HG03280 (cell line): ENCODE results near the gene SHC4.
"Not testable (repeated sequence)": the region's sequence is repeated elsewhere in the genome, so short reads cannot be mapped to it uniquely, and the experiment has no call there.

Experiments used
- ATAC-seq: cut with Tn5 transposase; IDR thresholded peaks from one replicate; pipeline ENCODE4 v1.9.1; 2021; ENCODE audit warnings: mild to moderate bottlenecking, moderate library complexity; ENCODE audit not compliant: unreplicated experiment

SHC4 gene

GRCh38 chr15:48925714-48926223 is 38.0 kb downstream of the SHC4 start:
- ATAC-seq: no peak

GRCh38 chr15:48924528-48925393 is 39.0 kb downstream of the SHC4 start:
- no peak for ATAC-seq

GRCh38 chr15:48922046-48922445 is 41.7 kb downstream of the SHC4 start:
- ATAC-seq: no peak

GRCh38 chr15:48916721-48917120 is 47.0 kb downstream of the SHC4 start:
- no peak for ATAC-seq

- ATAC-seq: no peak
Measured at GRCh38 chr15:48915861-48916260, 47.9 kb downstream of the SHC4 start.

GRCh38 chr15:48914717-48915116 is 49.0 kb downstream of the SHC4 start:
- ATAC-seq: no peak

- no peak for ATAC-seq
Measured at GRCh38 chr15:48913141-48913540, 50.6 kb downstream of the SHC4 start.

- ATAC-seq: not testable (repeated sequence)
Measured at GRCh38 chr15:48910554-48910953, 53.2 kb downstream of the SHC4 start.

GRCh38 chr15:48909313-48909712 is 54.4 kb downstream of the SHC4 start:
- ATAC-seq: not testable (repeated sequence)

- ATAC-seq: no peak
Measured at GRCh38 chr15:48905847-48906246, 57.9 kb downstream of the SHC4 start.

- no peak for ATAC-seq
Measured at GRCh38 chr15:48905216-48905615, 58.5 kb downstream of the SHC4 start.

- no peak for ATAC-seq
Measured at GRCh38 chr15:48904758-48905157, 59.0 kb downstream of the SHC4 start.

- no peak for ATAC-seq
Measured at GRCh38 chr15:48899793-48900192, 63.9 kb downstream of the SHC4 start.

- no peak for ATAC-seq
Measured at GRCh38 chr15:48898446-48898845, 65.3 kb downstream of the SHC4 start.

GRCh38 chr15:48898032-48898431 is 65.7 kb downstream of the SHC4 start:
- no peak for ATAC-seq

GRCh38 chr15:48896869-48897814 is 66.6 kb downstream of the SHC4 start:
- ATAC-seq: no peak

- ATAC-seq: no peak
Measured at GRCh38 chr15:48893311-48893710, 70.4 kb downstream of the SHC4 start.

- no peak for ATAC-seq
Measured at GRCh38 chr15:48891232-48891765, 72.4 kb downstream of the SHC4 start.

- no peak for ATAC-seq
Measured at GRCh38 chr15:48890375-48890972, 73.2 kb downstream of the SHC4 start.

- ATAC-seq: no peak
Measured at GRCh38 chr15:48889925-48890324, 73.8 kb downstream of the SHC4 start.

GRCh38 chr15:48888836-48889235 is 74.9 kb downstream of the SHC4 start:
- ATAC-seq: no peak
